ENCODE results near the gene TPCN2.

Gene TPCN2

GRCh38 chr11:69105461-69106030 lies 56.8 kb downstream of the TPCN2 start:
- Histone ChIP-seq H3K36me3 (ENCODE audit: insufficient read depth, low read length) (no peaks in the 10 kb centered on the region), H3K27me3 (ENCODE audit: insufficient read depth, low read length) (no peaks in the 10 kb centered on the region), H2AFZ (ENCODE audit: low read length, unreplicated experiment) (no peak overlapping the region), H3K79me2 (ENCODE audit: control insufficient read depth, insufficient read depth, low read length, unreplicated experiment) (no peaks in the 10 kb centered on the region), H3K27ac (ENCODE audit: low read depth, low read length) (no peak overlapping the region), H3K4me3 (ENCODE audit: low read depth, low read length) (no peak overlapping the region), H3K4me1 (ENCODE audit: control insufficient read depth, insufficient read depth, low read length, unreplicated experiment) (no peaks in the 10 kb centered on the region)

- no peak overlapping the region for H2AFZ ChIP-seq (ENCODE audit: low read length, unreplicated experiment)
- H3K79me2 ChIP-seq (ENCODE audit: control insufficient read depth, insufficient read depth, low read length, unreplicated experiment), result no peaks in the 10 kb centered on the region
- no peaks in the 10 kb centered on the region for H3K27me3 ChIP-seq (ENCODE audit: insufficient read depth, low read length)
- H3K4me3 ChIP-seq (ENCODE audit: low read depth, low read length), result no peak overlapping the region
- no peaks in the 10 kb centered on the region for H3K4me1 ChIP-seq (ENCODE audit: control insufficient read depth, insufficient read depth, low read length, unreplicated experiment)
- no peaks in the 10 kb centered on the region for H3K36me3 ChIP-seq (ENCODE audit: insufficient read depth, low read length)
- no peak overlapping the region for H3K27ac ChIP-seq (ENCODE audit: low read depth, low read length)
These were observed 57.5 kb downstream of the TPCN2 start for GRCh38 chr11:69106031-69106811.

GRCh38 chr11:69107413-69107812 lies 58.7 kb downstream of the TPCN2 start:
- Histone ChIP-seq H3K4me3 (ENCODE audit: low read depth, low read length) (no peak overlapping the region), H3K4me1 (ENCODE audit: control insufficient read depth, insufficient read depth, low read length, unreplicated experiment) (no peaks in the 10 kb centered on the region), H3K36me3 (ENCODE audit: insufficient read depth, low read length) (no peaks in the 10 kb centered on the region), H3K79me2 (ENCODE audit: control insufficient read depth, insufficient read depth, low read length, unreplicated experiment) (no peaks in the 10 kb centered on the region), H2AFZ (ENCODE audit: low read length, unreplicated experiment) (no peak overlapping the region), H3K27me3 (ENCODE audit: insufficient read depth, low read length) (no peaks in the 10 kb centered on the region), H3K27ac (ENCODE audit: low read depth, low read length) (no peak overlapping the region)

- H3K79me2 ChIP-seq (ENCODE audit: control insufficient read depth, insufficient read depth, low read length, unreplicated experiment), result no peaks in the 10 kb centered on the region
- no peaks in the 10 kb centered on the region for H3K4me1 ChIP-seq (ENCODE audit: control insufficient read depth, insufficient read depth, low read length, unreplicated experiment)
- H2AFZ ChIP-seq (ENCODE audit: low read length, unreplicated experiment), result no peak overlapping the region
- H3K36me3 ChIP-seq (ENCODE audit: insufficient read depth, low read length), result no peaks in the 10 kb centered on the region
- H3K4me3 ChIP-seq (ENCODE audit: low read depth, low read length), result no peak overlapping the region
- H3K27ac ChIP-seq (ENCODE audit: low read depth, low read length), result no peak overlapping the region
- no peaks in the 10 kb centered on the region for H3K27me3 ChIP-seq (ENCODE audit: insufficient read depth, low read length)
These were observed 59.3 kb downstream of the TPCN2 start for GRCh38 chr11:69108030-69108429.

GRCh38 chr11:69108559-69108958 lies 59.8 kb downstream of the TPCN2 start:
- Histone ChIP-seq H3K79me2 (ENCODE audit: control insufficient read depth, insufficient read depth, low read length, unreplicated experiment) (no peaks in the 10 kb centered on the region), H3K27me3 (ENCODE audit: insufficient read depth, low read length) (no peaks in the 10 kb centered on the region), H3K4me1 (ENCODE audit: control insufficient read depth, insufficient read depth, low read length, unreplicated experiment) (no peaks in the 10 kb centered on the region), H3K27ac (ENCODE audit: low read depth, low read length) (no peak overlapping the region), H3K36me3 (ENCODE audit: insufficient read depth, low read length) (no peaks in the 10 kb centered on the region), H2AFZ (ENCODE audit: low read length, unreplicated experiment) (no peak overlapping the region), H3K4me3 (ENCODE audit: low read depth, low read length) (no peak overlapping the region)

- H3K27ac ChIP-seq (ENCODE audit: low read depth, low read length), result no peak overlapping the region
- no peaks in the 10 kb centered on the region for H3K27me3 ChIP-seq (ENCODE audit: insufficient read depth, low read length)
These were observed 60.4 kb downstream of the TPCN2 start for GRCh38 chr11:69109101-69109500.

GRCh38 chr11:69110451-69110850 lies 61.7 kb downstream of the TPCN2 start:
- H3K4me1 ChIP-seq (ENCODE audit: control insufficient read depth, insufficient read depth, low read length, unreplicated experiment), result no peaks in the 10 kb centered on the region
- no peaks in the 10 kb centered on the region for H3K36me3 ChIP-seq (ENCODE audit: insufficient read depth, low read length)
- no peaks in the 10 kb centered on the region for H3K27me3 ChIP-seq (ENCODE audit: insufficient read depth, low read length)
- H2AFZ ChIP-seq (ENCODE audit: low read length, unreplicated experiment), result no peak overlapping the region
- no peak overlapping the region for H3K4me3 ChIP-seq (ENCODE audit: low read depth, low read length)
- H3K79me2 ChIP-seq (ENCODE audit: control insufficient read depth, insufficient read depth, low read length, unreplicated experiment), result no peaks in the 10 kb centered on the region
- no peak overlapping the region for H3K27ac ChIP-seq (ENCODE audit: low read depth, low read length)

More at GRCh38 chr11:69109101-69109500, 60.4 kb downstream of the TPCN2 start:
- no peak overlapping the region for H2AFZ ChIP-seq (ENCODE audit: low read length, unreplicated experiment)
- H3K36me3 ChIP-seq (ENCODE audit: insufficient read depth, low read length), result no peaks in the 10 kb centered on the region
- H3K4me3 ChIP-seq (ENCODE audit: low read depth, low read length), result no peak overlapping the region
- no peaks in the 10 kb centered on the region for H3K4me1 ChIP-seq (ENCODE audit: control insufficient read depth, insufficient read depth, low read length, unreplicated experiment)
- H3K79me2 ChIP-seq (ENCODE audit: control insufficient read depth, insufficient read depth, low read length, unreplicated experiment), result no peaks in the 10 kb centered on the region

GRCh38 chr11:69111624-69112542 lies 63.2 kb downstream of the TPCN2 start:
- Histone ChIP-seq H3K27me3 (ENCODE audit: insufficient read depth, low read length) (no peaks in the 10 kb centered on the region), H2AFZ (ENCODE audit: low read length, unreplicated experiment) (no peak overlapping the region), H3K4me3 (ENCODE audit: low read depth, low read length) (no peak overlapping the region), H3K4me1 (ENCODE audit: control insufficient read depth, insufficient read depth, low read length, unreplicated experiment) (no peaks in the 10 kb centered on the region), H3K27ac (ENCODE audit: low read depth, low read length) (no peak overlapping the region), H3K79me2 (ENCODE audit: control insufficient read depth, insufficient read depth, low read length, unreplicated experiment) (no peaks in the 10 kb centered on the region), H3K36me3 (ENCODE audit: insufficient read depth, low read length) (no peaks in the 10 kb centered on the region)

- Histone ChIP-seq H3K27me3 (ENCODE audit: insufficient read depth, low read length) (no peaks in the 10 kb centered on the region), H3K27ac (ENCODE audit: low read depth, low read length) (no peak overlapping the region), H3K4me3 (ENCODE audit: low read depth, low read length) (no peak overlapping the region), H3K4me1 (ENCODE audit: control insufficient read depth, insufficient read depth, low read length, unreplicated experiment) (no peaks in the 10 kb centered on the region), H3K36me3 (ENCODE audit: insufficient read depth, low read length) (no peaks in the 10 kb centered on the region), H3K79me2 (ENCODE audit: control insufficient read depth, insufficient read depth, low read length, unreplicated experiment) (no peaks in the 10 kb centered on the region), H2AFZ (ENCODE audit: low read length, unreplicated experiment) (no peak overlapping the region)
These were observed 64.5 kb downstream of the TPCN2 start for GRCh38 chr11:69113226-69113625.

GRCh38 chr11:69113646-69114340 lies 65.1 kb downstream of the TPCN2 start:
- Histone ChIP-seq H3K27ac (ENCODE audit: low read depth, low read length) (no peak overlapping the region), H3K4me1 (ENCODE audit: control insufficient read depth, insufficient read depth, low read length, unreplicated experiment) (no peaks in the 10 kb centered on the region), H3K27me3 (ENCODE audit: insufficient read depth, low read length) (no peaks in the 10 kb centered on the region), H2AFZ (ENCODE audit: low read length, unreplicated experiment) (no peak overlapping the region), H3K4me3 (ENCODE audit: low read depth, low read length) (no peak overlapping the region), H3K36me3 (ENCODE audit: insufficient read depth, low read length) (no peaks in the 10 kb centered on the region), H3K79me2 (ENCODE audit: control insufficient read depth, insufficient read depth, low read length, unreplicated experiment) (no peaks in the 10 kb centered on the region)
